Endometrial microvascular endothelial cells (primary cell): ENCODE measurements around the gene FAM168A. TPM values are rescaled to one million over a fixed set of nuclear protein-coding genes. Genes with fewer than 3 reads are reported as not detected.

Source experiments
- total RNA-seq: library from RNA; depleted of rRNA; stranded (reverse); fragments of >200 nt; gene quantifications from one replicate; pipeline ENCODE4 v1.2.3, GENCODE V29; 2015; ENCODE audit errors: inconsistent ontology term

Gene FAM168A
- total RNA-seq, 1 donor from 2014 or later = 13.4 TPM

Other genes with a start within 250 kb of the FAM168A start
- 10.8 TPM for gene RELT, start 221.7 kb downstream of the FAM168A start, total RNA-seq
- not detected for gene PLEKHB1, start 48.5 kb upstream of the FAM168A start, total RNA-seq
- gene RAB6A, start 163.0 kb upstream of the FAM168A start, total RNA-seq = 116 TPM
- gene MRPL48, start 189.8 kb upstream of the FAM168A start, total RNA-seq = 25.8 TPM